Brain microvascular endothelial cell (primary cell): Measurements from ENCODE around the gene GNE.
A peak's percentile ranks its signal among the peaks of the same experiment; 100 is the strongest.

Experiments
- DNase-seq: peaks from one replicate; pipeline ENCODE4 v3.0.0-alpha.2; 2020
- H3K27ac ChIP-seq: fragments of 250-450 bp; sonication (Bioruptor Pico); 2 replicates; pipeline ENCODE4 v1.5.1; 2020; ENCODE audit warnings: mild to moderate bottlenecking, moderate library complexity
- H3K27me3 ChIP-seq: fragments of 250-450 bp; sonication (Bioruptor Pico); replicated peaks from 2 replicates; pipeline ENCODE4 v1.5.1; 2020; ENCODE audit warnings: mild to moderate bottlenecking
- H3K36me3 ChIP-seq: fragments of 250-450 bp; sonication (Bioruptor Pico); replicated peaks from 2 replicates; pipeline ENCODE4 v1.5.1; 2020; ENCODE audit warnings: mild to moderate bottlenecking
- H3K4me3 ChIP-seq: 2 replicates; pipeline ENCODE4 v1.5.1; 2011; ENCODE audit warnings: low read depth, mild to moderate bottlenecking, control low read depth, low read length, moderate library complexity
- CTCF ChIP-seq: IDR thresholded peaks from 2 replicates; pipeline ENCODE4 v1.5.1; 2011; ENCODE audit warnings: low read depth, mild to moderate bottlenecking, moderate library complexity, low read length, control low read depth, inconsistent platforms; ENCODE audit errors: missing control alignments
- in situ Hi-C: cut with HindIII; loops from 2 replicates; pipeline ENCODE4 v1.10.0; 2017; ENCODE audit warnings: low sequenced_read_pairs, low pct_ligation_motif_present

GNE gene

DNA sequence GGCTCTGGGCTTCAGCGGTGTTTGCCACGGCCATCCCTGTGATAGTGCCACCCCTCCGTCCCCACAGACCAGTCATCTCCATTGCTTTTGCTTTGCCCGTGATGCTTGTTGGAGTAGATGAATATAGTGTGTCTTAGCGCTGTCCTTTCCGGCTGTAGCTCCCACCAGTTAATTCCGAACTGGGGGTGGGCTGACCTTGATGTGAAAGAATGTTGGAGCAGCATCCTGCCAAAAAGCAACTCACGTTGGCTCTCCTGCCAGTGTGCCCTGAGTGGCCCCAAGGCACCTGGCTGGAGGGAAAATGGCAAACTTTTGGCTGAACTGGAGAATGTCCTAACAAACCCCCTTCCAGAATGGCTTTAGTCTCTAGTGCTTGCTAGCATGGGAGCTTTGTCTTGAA is 47.5 kb downstream of the GNE start:
- DNase-seq, result no peak
- no peak for TF ChIP-seq CTCF
- no peaks in the 10 kb centered on the region for H3K27me3 ChIP-seq
- H3K27ac ChIP-seq, result no peak overlapping the region
- no peak overlapping the region for H3K4me3 ChIP-seq
- in situ Hi-C loops, result no loop called here
- H3K36me3 ChIP-seq, result peaks cover 81% of the 10 kb centered on the region

GRCh38 chr9:36208521-36209253 is 49.6 kb downstream of the GNE start:
- peaks cover 94% of the 10 kb centered on the region for H3K36me3 ChIP-seq
- no peak for DNase-seq
- peak overlapping the region; percentile 71 for H3K27ac ChIP-seq
- no peak overlapping the region for H3K4me3 ChIP-seq
- H3K27me3 ChIP-seq, result no peaks in the 10 kb centered on the region
- TF ChIP-seq CTCF, result no peak
- in situ Hi-C loops, result no loop called here

DNA sequence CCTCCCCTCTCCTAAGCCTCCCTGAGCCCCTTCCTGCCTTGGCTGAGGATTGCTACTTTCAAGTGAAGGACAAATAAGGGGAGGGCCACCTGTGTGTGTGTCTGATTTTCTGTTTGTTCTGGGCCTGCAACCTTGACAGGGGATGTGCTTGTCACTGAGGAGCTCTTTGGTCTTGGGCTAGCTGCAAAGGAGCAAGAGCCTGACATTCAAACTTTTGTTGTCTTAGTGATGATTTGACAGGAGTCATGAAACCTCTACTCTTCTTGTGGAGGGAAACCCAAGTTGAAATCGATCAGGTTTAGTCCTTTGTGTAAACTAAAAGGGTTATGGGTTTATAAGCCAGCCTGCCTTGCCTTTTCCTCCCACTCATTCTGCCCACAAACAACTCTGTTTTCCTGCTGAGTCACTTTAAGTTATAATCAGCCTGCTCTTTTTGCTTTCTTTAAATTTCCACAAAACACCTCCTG is 50.7 kb downstream of the GNE start:
- no peak for TF ChIP-seq CTCF
- no peak for DNase-seq
- in situ Hi-C loops, result no loop called here
- Histone ChIP-seq H3K27me3 (no peaks in the 10 kb centered on the region), H3K36me3 (peaks cover 91% of the 10 kb centered on the region), H3K4me3 (no peak overlapping the region), H3K27ac (peak overlapping the region; percentile 71)

- Histone ChIP-seq H3K4me3 (no peak overlapping the region), H3K36me3 (peaks cover 92% of the 10 kb centered on the region), H3K27me3 (no peaks in the 10 kb centered on the region), H3K27ac (peak overlapping the region; percentile 71)
- in situ Hi-C loops, result no loop called here
- no peak for TF ChIP-seq CTCF
- DNase-seq, result peak; percentile 46
Observed at GRCh38 chr9:36207016-36207415, 51.2 kb downstream of the GNE start.

DNA sequence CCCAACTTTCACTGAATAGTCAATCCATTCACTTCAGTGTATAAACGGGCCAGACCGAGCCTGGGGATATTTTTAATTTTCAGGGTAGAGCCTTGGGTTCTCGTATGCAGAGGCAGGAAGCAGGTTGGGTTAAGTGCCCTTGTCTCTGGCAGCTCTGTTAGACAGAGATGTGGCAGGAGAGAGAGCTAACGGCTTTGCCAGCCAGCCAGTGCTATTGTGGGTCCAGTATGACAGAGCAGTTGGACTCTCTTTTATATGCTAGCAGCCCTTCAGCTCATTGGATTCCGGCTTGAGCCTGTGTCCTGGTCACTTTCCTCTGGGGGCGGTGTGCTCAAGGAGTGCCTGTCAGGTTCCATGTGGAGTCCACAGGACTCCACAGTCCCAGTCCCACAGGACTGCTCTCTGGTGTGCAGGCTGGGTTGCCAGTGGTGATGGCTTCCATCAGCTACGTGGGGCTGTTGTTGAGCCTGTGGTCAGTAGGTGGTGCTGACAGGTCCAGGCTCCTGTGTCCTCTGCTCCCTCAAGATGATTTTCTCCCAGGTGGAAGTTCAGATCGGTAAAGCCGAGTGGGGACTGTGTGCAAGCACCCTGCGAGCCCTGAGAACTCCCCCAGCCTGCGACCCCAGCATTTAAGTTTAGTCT is 53.2 kb downstream of the GNE start:
- DNase-seq, result peak; percentile 18
- no peak overlapping the region for H3K27ac ChIP-seq
- H3K36me3 ChIP-seq, result peaks cover 90% of the 10 kb centered on the region
- in situ Hi-C loops, result no loop called here
- H3K4me3 ChIP-seq, result no peak overlapping the region
- TF ChIP-seq CTCF, result peak; percentile 50
- no peaks in the 10 kb centered on the region for H3K27me3 ChIP-seq
